ENCODE results near the gene PKDCC. TPM values are rescaled to one million over a fixed set of nuclear protein-coding genes. Genes with fewer than 3 reads are reported as not detected.

The PKDCC gene
- total RNA-seq, 3 donors from 2014 or later (not counting 1 experiment from before 2014, with no cell fraction given): 0.50 TPM; not detected in 2

GRCh38 chr2:42054714-42055430 is 7.1 kb downstream of the PKDCC start:
- H3K9me3 Mint-ChIP-seq: no peaks in the 10 kb centered on the region
- Histone ChIP-seq H3K4me1 (ENCODE audit: control insufficient read depth, insufficient read depth, low read length) (no peaks in the 10 kb centered on the region), H3K4me3 (ENCODE audit: low read length) (no peak overlapping the region), H3K27ac (ENCODE audit: low read length) (no peak overlapping the region), H3K9me3 (ENCODE audit: control insufficient read depth, insufficient read depth, low read length) (no peaks in the 10 kb centered on the region), H3K27me3 (ENCODE audit: control insufficient read depth, insufficient read depth, low read length) (peaks cover 2% of the 10 kb centered on the region), H3K36me3 (ENCODE audit: control insufficient read depth, insufficient read depth, low read length) (no peaks in the 10 kb centered on the region)
- H3K27me3 Mint-ChIP-seq (ENCODE audit: low read depth in 2 of 2): peaks cover 11 to 19% of the 10 kb centered on the region in 2 donors
- H3K4me3 Mint-ChIP-seq: no peak overlapping the region
- no peak overlapping the region for H3K27ac Mint-ChIP-seq
- DNase-seq (no peak), ATAC-seq (no peak)
- no peaks in the 10 kb centered on the region for H3K4me1 Mint-ChIP-seq
- no peak for TF ChIP-seq CTCF (IDR thresholded peaks at IDR 0.05)
- H3K36me3 Mint-ChIP-seq: no peaks in the 10 kb centered on the region
- intact Hi-C loops (cut with micrococcal nuclease): no loop called here
- 89% methylated on average over 19 of the region's 19 CpGs for WGBS (ENCODE audit: insufficient coverage)

GRCh38 chr2:42055573-42056514 is 8.0 kb downstream of the PKDCC start:
- H3K27ac ChIP-seq (ENCODE audit: low read length): no peak overlapping the region
- H3K9me3 Mint-ChIP-seq: no peaks in the 10 kb centered on the region
- no peak for ATAC-seq
- H3K27ac Mint-ChIP-seq: no peak overlapping the region
- WGBS (ENCODE audit: insufficient coverage): 65% methylated on average over 4 of the region's 4 CpGs
- H3K9me3 ChIP-seq (ENCODE audit: control insufficient read depth, insufficient read depth, low read length): no peaks in the 10 kb centered on the region
- no peaks in the 10 kb centered on the region for H3K36me3 ChIP-seq (ENCODE audit: control insufficient read depth, insufficient read depth, low read length)
- H3K4me1 ChIP-seq (ENCODE audit: control insufficient read depth, insufficient read depth, low read length): no peaks in the 10 kb centered on the region
- H3K4me3 Mint-ChIP-seq: no peak overlapping the region
- peaks cover 8 to 11% of the 10 kb centered on the region in 2 donors for H3K27me3 Mint-ChIP-seq (ENCODE audit: low read depth in 2 of 2)
- no peak overlapping the region for H3K4me3 ChIP-seq (ENCODE audit: low read length)
- no peaks in the 10 kb centered on the region for H3K36me3 Mint-ChIP-seq
- H3K4me1 Mint-ChIP-seq: no peaks in the 10 kb centered on the region
- intact Hi-C loops (cut with micrococcal nuclease): no loop called here
- TF ChIP-seq CTCF (IDR thresholded peaks at IDR 0.05): no peak
- no peaks in the 10 kb centered on the region for H3K27me3 ChIP-seq (ENCODE audit: control insufficient read depth, insufficient read depth, low read length)
- no peak for DNase-seq

- peaks cover 1 to 3% of the 10 kb centered on the region in 2 donors for H3K27me3 Mint-ChIP-seq (ENCODE audit: low read depth in 2 of 2)
Measured at GRCh38 chr2:42057159-42057901, 9.5 kb downstream of the PKDCC start.

More at GRCh38 chr2:42057159-42057901, 9.5 kb downstream of the PKDCC start:
- Histone ChIP-seq H3K4me1 (ENCODE audit: control insufficient read depth, insufficient read depth, low read length) (no peaks in the 10 kb centered on the region), H3K27me3 (ENCODE audit: control insufficient read depth, insufficient read depth, low read length) (no peaks in the 10 kb centered on the region), H3K36me3 (ENCODE audit: control insufficient read depth, insufficient read depth, low read length) (no peaks in the 10 kb centered on the region), H3K9me3 (ENCODE audit: control insufficient read depth, insufficient read depth, low read length) (no peaks in the 10 kb centered on the region), H3K4me3 (ENCODE audit: low read length) (no peak overlapping the region), H3K27ac (ENCODE audit: low read length) (no peak overlapping the region)
- Mint-ChIP-seq H3K36me3 (no peaks in the 10 kb centered on the region), H3K4me3 (no peak overlapping the region), H3K27ac (no peak overlapping the region), H3K9me3 (no peaks in the 10 kb centered on the region), H3K4me1 (no peaks in the 10 kb centered on the region)
- ATAC-seq (no peak), DNase-seq (no peak)
- 87% methylated on average over 8 of the region's 8 CpGs for WGBS (ENCODE audit: insufficient coverage)
- intact Hi-C loops (cut with micrococcal nuclease): no loop called here
- no peak for TF ChIP-seq CTCF (IDR thresholded peaks at IDR 0.05)
